GM20431 (cell line): ENCODE data around the gene KIF26A.

Experiments used
- in situ Hi-C: fragments of 300-500 bp; cut with MseI, MboI; formaldehyde crosslinking; loops from one replicate; pipeline ENCODE4 v1.15.0; 2020; ENCODE audit warnings: low sequenced_read_pairs; ENCODE audit not compliant: unreplicated experiment

KIF26A gene

DNA sequence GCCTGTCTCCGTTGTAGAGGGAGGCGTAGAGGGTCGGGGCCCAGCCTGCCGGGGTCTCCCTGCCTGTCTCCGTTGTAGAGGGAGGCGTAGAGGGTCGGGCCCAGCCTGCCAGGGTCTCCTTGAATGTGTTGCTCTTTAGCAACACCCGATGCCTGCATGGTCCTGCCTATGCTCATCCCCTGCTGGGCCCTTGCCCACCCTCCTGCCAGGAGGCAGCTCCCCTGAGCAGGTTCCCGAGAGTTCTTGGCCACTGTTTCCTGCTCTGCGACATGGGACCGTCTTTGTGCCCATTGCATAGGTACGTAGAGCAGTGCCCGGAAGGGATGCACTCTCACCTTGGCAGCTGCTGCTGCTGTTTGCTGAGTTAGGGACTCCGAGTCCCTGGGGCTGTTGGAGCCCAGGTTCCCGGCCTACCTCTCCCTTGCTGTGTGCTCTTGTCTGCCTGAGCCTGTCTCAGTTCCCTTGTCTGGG, 3.3 kb downstream of the KIF26A start:
- in situ Hi-C loops = no loop called here

DNA sequence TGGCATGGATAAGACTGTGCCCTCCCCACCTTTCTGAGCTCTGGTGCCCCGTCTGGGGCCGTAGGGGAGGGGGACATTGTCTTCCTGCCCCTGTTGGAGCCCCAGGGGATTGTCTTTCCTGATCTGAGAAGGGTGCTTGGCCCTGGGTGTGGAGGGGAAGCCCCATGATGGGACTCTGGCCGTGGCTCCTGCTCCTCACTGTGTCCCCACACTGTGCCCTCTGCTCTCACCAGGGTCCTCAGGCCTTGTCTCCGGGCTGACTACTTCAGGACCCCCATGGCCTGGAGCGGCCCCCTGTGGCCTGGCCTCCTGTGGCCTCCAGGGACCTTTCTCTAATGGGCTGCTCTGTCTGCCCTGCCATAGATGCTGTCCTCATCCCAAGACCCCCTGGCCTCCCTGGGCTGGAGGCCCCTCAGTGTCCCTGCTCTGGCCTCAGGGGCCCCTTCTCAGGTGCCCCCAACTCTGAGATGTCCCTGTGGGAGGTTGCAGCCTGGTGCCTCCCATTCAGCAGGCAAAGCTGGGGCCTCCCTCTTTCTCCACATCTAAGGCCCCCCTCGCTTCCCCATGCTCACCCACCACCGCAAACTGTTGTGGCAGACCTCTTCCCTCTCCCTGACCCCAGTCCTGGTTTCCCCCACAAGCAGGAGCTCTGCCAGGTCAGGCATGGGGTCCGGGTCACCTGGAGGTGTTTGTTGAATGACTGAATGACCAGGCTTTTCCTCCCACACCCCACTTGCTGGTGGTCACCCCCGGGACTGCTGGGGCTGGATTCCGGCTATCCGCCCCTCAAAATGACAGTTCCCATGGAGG, 4.0 kb downstream of the KIF26A start:
- in situ Hi-C loops = no loop called here

DNA sequence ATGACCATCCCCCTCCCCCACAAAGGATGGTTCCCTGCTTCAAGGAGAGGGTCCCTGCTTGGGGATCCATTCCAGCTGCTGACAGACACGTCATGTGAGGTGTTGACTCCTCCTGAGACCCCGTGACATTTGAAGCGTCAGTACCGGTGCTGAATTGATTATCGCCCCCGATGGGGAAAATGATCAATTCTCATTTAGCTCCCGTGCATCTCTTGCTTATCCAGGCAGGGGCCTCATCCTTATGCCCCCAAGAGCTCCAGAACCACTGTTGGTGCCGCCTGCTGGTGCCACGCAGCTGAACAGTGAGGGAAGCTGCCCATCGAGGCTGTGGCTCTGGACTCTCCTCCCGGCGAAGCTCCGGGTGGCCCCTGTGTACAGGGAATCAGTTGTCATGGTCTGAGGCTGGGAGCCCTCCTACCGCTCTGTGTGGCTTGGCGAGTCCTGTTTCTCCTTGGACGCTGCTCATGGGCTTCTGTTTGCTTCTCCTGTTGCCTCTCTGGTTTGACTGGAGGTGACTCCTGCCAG, 4.6 kb downstream of the KIF26A start:
- in situ Hi-C loops = no loop called here

DNA sequence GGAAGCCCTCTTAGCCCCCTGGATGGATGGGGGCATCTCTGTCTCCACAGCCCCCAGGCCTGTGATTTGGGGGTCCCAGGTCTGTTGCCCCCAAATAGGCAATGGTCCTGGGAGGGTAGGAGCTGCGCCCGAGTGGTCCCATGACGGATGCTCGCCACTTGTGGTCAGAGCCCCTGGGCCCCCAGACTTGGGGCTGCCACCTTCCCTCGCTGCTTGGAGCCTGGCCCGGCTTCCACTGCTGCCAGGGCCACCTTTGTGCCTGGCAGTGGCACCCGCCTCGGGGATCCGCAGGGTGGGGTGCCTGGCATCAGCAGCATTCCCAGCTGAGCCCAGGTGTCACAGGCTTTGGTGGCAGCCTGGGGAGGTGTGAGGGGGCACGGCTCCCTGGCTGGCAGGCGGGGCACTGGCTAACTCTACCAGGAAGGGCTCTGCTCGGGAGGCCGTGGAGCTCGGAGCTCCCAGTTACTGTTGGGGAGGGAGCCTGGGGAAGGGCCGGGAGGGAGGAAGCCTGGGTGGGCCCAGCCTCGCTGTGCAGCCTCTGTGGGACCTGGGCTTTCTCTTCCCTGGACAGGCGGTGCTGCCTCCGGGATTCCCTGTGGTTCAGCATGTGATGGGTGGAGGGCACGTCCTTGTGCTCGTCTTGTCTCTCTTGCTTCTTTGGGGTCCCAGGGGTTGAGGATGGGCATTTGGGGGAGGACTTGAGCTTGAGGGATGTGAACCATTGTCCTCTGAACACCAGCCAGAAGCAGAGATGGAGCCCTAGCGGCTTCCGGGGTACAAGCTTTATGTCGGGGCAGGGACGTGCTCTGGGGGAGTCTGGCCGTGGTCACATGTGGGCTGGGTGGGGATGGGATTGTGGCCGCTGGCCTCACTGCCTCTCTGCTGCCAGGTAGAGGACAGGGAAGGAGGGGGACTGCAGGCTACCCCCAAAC, 5.4 kb downstream of the KIF26A start:
- in situ Hi-C loops = no loop called here

DNA sequence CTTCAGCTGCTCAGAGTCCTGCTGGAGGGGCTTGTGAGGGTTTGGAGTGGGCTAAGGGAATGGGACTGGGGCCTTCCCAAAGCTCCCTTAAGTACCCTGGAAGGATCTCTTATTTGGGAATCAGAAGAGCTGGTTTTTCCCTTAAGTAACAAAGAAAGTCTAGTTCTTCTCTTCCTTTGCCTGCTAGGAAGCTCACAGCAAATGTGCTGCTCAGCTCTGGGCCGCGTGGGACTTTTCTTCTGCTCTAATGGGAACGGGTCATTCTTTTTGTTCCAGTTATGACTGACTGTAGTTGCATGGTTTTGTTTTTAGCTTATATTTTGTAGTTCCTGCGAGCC, 6.0 kb downstream of the KIF26A start:
- in situ Hi-C loops = no loop called here

DNA sequence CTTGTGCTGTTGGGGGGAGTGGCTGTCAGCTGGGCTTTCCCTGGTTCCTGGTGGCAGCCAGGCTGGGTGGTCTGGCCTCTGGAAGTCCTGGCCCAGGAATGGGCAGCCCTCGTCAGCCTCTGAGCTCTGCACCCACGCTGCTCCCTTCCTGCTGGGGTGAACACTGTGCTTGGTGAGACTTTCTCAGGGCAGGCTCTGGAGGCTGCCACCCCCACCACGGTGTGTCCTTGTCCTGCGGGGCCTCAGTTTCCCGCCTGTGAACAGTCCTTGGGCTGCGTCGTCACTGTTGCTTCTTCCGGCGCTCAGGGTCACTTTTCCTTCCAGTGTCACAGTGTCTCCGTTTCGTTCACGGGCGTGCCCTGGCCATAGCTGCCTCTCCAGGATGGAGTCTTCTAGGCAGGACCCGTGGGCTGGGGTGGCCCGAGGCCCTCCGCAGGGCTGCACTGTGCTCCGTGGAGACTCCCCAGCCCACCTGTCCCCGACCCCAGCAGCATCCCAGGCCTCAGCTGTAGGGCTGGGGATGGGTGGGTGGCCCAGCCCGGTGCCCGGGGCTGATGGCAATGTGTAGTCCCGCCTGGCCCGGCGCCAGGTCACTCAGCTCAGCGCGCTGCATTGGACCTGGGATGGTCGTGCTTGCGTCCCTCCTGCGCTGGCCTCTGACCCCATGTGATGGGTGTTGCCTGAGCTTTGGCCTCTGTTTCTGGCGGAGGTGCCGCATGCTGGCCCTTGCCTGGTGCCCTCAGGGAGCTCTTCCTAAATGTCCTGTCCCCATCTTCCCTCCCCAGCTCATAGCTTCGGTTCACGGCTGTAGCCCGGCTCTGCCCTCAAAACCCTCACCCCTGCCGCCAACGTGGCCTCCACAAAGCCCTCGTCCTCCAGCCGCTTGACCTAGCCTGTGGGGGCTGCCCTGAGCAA, 6.8 kb downstream of the KIF26A start:
- in situ Hi-C loops = no loop called here

DNA sequence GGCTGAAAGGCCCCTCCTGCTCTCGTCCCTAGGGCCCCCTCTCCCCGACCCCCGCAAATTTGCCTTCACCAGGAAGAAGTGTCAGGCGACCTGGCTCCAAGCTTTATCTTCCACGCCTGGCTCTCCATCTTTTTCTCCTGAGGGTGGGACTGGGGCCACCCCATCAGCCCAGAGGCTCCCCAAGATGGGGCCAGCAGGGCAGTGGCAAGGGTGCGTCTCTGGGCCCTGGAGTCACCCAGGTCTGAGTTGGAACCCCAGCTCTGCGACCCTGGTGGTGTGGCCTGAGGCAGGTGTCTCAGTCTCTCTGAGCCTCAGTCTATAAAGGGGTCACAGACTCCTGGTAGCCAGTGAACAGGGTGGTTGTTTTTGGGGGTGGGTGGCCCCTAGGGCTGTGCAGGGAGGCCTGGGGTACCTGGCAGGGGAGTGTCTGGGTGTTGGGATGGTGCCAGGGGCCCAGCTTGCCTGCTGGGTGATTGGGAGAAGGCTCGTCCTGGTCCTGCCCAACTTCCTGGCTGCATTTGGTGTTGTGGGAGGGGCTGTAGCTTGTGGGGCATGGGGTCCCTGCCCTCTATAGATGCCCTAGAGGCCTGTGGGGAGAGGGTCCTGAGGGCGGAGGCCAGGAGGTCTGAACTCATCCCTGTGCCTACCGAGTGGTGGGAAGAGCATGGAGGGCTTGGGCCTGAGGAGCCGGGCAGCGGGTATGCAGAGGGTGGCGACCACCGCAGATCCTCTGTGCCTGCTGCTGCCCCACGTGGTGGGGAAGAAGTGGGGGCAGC, 7.6 kb downstream of the KIF26A start:
- in situ Hi-C loops = no loop called here

DNA sequence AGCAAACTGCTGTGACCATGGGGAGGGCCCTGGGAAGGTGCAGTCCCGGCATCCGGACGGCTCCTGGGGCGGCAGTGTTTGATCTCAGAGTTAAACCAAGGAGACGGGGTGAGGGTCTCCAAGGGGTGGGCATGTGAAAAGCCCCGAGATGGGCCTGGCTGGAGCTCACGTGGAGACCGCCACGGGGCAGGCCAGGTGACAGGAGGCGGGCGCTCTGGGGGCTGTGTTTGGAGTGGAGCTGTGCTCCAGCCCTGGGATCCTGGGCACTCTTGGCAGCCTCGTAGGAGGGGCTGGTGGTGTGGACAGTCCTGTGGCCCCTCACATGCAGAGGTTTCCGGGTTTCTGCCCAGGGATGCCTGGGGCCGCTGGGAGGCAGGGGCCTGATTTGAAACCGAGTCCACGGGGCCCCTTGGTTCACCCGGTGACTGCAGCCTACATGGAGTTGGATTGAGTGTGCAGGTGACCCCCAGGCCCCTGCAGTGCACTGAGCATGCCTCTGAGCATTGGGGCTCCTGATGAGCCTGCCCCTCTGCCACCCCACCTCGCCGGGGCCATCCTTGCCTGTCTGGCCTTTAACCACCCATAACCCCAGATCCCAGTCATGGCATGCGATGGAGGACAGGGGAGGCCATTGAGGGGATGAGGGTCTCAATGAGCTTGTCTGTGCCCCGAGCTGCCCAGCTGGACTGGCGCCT, 8.4 kb downstream of the KIF26A start:
- in situ Hi-C loops = no loop called here

DNA sequence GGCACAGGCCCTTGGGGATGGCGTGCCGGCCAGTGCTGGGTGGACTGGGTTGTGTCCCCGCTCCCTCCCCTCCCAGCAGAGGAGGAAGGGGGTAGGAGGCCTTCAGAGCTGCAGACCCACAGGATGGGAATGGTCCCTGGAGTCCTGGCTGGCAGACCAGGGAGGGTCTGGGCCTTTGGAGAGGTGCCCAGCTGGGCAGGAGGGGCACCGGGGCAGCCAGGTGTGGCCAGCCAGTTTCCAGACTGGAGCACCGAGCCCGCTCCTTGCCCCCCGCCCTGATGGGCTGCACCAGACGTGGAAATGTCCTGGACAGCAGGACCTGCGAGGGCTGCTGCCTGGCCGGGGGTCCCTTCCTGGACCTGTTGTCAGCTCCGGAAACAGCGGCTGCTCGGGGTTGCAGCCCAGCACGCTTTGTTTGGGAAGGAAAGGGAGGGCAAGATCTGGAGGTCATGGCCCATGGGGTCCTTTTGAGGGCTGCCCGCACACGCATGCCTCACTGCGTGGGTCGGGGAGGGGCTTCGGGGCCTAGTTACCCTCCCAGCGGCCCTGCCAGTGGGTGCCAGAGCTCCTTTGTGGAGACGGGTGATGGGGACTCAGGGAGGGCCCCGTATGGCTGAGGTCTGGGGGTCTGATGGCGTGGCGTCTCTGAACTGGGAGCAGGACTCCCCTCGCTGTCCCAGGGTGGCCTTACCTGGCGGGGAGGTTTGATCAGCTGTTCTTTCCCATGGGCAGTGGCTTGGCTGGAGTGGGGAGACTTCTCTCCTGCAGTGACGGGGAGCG, 9.1 kb downstream of the KIF26A start:
- in situ Hi-C loops = no loop called here

DNA sequence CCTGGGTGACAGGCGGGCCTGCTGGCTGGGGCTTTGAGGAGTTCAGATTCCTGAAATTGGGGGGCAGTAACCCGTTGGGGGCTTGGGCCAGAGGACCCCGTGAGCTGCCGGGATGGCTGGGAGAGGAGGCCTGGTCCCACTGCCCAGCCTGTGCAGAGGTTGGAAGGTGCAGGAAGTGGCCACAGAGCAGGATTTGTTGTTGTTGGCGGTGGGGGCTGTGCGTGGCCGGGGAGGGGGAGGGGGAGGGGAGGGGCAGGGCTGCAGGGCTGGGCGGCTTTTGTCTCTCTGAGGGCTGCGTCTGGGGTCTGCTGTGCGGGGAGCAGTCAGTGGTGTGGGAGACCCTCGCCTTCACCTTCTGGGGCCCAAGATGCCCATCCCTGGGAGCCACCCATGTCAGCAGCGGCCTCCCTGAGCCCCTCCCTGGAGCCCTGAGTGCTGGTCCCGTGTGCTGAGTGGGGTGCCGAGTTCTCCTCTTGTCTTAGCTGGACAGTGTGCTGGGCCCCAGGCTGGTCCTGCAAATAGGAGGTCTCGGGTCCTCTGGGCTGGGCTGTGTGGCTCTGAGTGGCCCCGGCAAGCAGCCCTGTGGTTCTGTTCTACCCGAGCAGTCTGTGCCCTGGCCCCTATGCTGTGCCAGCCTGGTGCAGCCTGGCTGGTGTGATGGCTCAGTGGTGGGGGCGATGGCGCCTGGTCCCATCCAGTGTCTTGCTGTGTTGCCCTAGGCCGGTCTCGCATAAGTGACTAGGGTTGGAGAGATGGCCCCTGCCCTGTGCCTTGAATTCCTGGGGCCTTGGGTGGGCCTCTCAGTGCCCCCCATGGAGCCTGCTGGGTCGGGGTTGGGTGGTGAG, 10.3 kb downstream of the KIF26A start:
- in situ Hi-C loops = no loop called here

DNA sequence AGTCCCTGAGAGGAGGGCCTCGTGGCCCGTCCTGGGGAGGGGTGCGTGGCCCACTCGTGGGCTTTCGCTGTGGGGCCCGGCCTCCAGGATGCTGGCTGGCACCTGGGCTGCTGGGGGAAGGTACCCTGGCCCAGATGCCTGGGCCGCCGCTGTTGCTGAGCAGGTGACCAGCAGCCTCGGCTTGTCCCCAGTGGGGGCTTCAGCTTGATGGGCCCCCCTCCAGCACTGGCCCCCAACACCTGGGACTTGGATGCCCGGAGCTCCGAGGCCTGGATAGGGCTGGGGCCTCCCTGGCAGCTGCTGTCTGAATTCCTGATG, 10.8 kb downstream of the KIF26A start:
- in situ Hi-C loops = no loop called here

DNA sequence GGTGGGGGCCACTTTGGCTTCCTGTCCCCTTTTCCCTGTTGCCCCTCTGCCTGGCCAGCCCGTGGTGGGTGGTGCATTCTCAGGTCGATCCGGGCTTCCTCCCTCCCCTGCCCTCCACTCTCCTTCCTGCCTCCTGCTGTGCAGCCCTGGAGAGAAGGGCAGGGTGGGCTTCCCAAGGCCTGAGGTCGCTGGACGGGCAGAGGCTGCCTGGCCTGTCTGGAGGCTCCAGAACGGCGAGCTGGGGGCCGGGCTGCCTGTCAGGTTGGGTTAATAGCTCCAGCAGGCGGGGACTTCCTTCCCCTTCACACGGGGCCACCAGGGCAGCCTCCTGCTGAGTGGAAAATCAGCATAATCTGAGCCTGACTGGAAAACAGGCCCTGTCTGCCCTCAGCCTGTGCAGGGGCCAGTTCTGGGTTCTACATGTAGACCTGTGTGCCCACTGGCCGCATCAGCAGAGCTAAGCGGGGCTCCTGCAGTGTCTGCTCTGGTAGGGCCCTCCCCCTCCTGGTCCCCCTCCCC, 11.3 kb downstream of the KIF26A start:
- in situ Hi-C loops = no loop called here

DNA sequence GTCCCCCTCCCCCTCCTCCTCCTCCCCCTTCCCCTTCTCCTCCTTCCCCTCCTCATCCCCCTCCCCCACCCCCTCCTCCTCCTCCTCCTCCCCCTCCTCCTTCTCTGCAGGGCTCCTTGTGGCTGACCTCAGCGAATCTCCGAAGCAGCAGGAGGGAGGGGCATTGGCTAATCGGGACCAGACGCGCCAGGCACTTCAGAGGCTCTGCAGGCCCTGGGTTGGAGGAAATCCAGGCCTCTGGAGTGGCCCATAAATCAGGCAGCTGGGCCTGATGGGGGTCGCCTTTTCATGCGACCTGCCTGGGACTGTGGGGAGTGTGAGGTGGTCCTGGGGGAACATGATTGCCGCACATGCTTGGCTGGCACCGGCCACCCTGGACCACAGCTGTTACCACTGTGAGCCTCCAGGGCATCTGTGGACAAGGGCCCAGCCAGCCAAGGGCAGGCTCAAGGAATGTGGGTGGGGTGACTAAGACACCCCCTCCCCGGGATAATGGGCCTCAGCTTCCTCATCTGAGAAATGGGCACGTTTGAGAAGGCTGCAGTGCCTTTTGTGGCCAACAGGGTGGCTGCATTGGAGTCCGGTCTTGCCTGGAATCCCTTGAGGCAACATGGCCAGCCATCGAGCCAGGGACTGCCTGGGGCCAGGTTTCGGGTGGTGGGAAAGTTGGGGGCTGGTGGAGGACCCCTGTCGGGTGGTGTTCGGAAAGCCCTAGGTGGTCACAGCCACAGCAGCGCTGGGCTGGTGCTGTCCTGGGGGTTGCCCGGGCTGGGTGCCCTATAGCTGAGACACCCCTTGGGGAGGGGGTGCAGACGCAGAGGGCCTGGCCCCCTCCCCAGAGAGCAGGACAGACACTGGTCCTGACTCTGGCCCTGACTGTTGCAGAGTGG, 12.0 kb downstream of the KIF26A start:
- in situ Hi-C loops = no loop called here

DNA sequence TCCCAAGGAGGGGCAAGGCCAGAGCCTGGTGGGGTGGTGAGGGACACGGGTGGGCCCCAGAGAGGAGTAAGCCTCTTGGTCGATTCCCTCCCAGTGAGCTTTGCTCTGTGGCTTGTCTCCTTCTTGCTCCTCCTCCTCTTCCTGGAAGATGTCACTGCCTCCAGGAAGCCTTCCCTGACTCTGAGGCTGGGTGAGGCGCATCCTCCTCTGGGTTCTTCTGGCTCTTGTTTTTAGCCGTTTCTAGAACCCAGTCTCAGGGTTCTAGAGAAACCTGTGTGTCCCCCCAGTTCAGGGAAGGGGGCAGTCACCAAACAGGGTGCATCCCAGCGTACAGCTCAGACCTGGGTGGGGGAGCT, 12.6 kb downstream of the KIF26A start:
- in situ Hi-C loops = no loop called here

DNA sequence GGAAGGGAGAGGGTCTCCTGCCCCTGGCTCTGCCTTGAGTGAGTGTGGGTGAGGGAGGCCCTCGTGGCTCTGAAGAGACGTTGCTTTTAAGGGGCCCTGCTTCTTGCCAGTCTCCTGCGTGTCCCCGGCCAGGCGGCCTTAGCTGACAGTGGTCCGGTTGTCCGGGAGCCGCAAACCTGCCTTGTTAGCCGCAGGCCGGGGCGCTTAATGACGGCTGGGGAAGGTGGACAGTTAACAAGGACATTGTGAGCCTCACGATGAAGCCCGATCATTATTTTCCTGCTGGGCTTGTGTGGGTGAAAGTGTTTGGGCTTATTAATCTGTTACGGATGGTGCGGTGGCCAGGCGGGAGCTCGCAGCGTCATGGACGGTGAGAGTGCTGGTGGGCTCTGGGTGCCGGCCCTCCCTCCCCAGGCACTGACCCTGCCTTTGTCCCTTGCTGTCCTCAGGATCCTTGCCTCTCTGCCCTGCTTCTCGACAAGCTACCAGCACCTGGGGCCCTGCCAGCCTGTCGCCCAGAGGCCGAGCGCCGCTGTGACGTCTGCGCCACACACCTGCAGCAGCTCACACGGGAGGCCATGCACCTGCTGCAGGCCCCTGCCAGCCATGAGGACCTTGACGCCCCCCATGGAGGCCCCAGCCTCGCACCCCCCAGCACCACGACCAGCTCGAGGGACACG, 13.3 kb downstream of the KIF26A start:
- in situ Hi-C loops = no loop called here

DNA sequence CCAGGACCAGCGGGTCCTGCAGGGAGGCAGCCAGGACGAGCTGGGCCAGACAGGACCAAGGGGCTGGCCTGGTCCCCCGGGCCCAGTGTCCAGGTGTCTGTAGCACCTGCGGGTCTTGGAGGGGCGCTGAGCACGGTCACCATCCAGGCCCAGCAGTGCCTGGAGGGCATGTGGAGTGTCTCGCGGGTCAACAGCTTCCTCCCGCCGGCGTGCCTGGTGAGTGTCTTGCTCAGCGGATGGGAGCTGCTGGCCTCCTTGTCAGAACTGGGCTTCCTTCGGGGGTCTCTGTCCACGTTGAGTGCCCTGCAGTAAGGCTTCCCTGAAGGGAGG, 13.8 kb downstream of the KIF26A start:
- in situ Hi-C loops = no loop called here
